Memory B cell (primary cell): ENCODE measurements around the gene FAM186B.
A peak's percentile ranks its signal among the peaks of the same experiment; 100 is the strongest.

ENCODE experiments used
- ATAC-seq: fragments of 150-1000 bp; cut with Tn5 transposase; 2 replicates; pipeline ENCODE4 v1.10.0; 2021; ENCODE audit warnings: low read depth, mild to moderate bottlenecking, moderate library complexity
- DNase-seq, 2 donors: peaks; one replicate each; pipeline ENCODE4 v3.0.0; 2022; ENCODE audit warnings: low spot score in 2 of 2
- H3K27ac Mint-ChIP-seq: one replicate; pipeline ENCODE4 v1.8.0; 2022; ENCODE audit warnings: mild to moderate bottlenecking, moderate library complexity, mixed read lengths
- H3K27me3 Mint-ChIP-seq: one replicate; pipeline ENCODE4 v1.8.0; 2022; ENCODE audit warnings: mixed read lengths
- H3K36me3 Mint-ChIP-seq: one replicate; pipeline ENCODE4 v1.8.0; 2022; ENCODE audit warnings: mild to moderate bottlenecking, mixed read lengths
- H3K4me1 Mint-ChIP-seq: one replicate; pipeline ENCODE4 v1.8.0; 2022; ENCODE audit warnings: mixed read lengths
- H3K4me3 Mint-ChIP-seq: one replicate; pipeline ENCODE4 v1.8.0; 2022; ENCODE audit warnings: mild to moderate bottlenecking, moderate library complexity, mixed read lengths
- H3K9me3 Mint-ChIP-seq: one replicate; pipeline ENCODE4 v1.8.0; 2022; ENCODE audit warnings: mixed read lengths

FAM186B gene

DNA sequence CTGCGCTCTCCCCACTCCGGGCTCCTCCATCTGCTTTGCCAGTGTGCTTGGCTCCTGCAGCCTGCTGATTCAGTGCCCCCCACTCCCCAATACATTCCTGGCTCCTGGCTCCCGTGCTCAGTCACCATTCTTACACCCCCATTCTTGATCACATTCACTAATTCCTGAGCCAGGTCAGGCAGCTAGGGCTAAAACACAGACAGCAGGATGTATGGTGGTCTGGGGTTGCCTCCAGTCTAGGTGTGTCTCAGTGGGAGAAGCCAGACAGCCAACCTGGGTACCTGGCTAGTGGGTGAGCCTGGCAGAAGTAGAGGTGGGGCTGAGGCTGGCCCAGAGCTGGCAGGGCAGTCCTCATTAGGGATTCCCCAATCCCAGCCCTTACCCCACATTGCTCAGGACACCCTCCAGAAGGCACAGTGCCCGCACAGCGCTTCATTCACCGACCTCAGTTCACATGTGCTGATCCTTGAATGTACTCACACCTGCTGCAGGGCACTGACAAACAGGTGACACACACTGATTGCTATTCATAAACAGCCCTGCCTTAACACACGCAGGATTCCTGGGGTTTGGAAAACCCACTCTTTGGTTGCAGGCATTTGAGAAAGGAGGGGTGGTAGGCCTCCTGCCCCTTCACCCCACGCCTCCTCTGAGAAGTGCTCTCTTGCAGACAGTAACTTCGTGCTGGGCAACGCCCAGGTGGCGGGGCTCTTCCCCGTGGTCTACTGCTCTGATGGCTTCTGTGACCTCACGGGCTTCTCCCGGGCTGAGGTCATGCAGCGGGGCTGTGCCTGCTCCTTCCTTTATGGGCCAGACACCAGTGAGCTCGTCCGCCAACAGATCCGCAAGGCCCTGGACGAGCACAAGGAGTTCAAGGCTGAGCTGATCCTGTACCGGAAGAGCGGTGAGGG is 65.0 kb downstream of the FAM186B start:
- H3K36me3 Mint-ChIP-seq, result no peaks in the 10 kb centered on the region
- H3K9me3 Mint-ChIP-seq, result no peaks in the 10 kb centered on the region
- ATAC-seq, result no peak
- H3K4me1 Mint-ChIP-seq, result peaks cover 26% of the 10 kb centered on the region
- peak overlapping the region; percentile 59 for H3K4me3 Mint-ChIP-seq
- peak overlapping the region; percentile 29 for H3K27ac Mint-ChIP-seq
- DNase-seq, result no peak
- peaks cover 15% of the 10 kb centered on the region for H3K27me3 Mint-ChIP-seq

DNA sequence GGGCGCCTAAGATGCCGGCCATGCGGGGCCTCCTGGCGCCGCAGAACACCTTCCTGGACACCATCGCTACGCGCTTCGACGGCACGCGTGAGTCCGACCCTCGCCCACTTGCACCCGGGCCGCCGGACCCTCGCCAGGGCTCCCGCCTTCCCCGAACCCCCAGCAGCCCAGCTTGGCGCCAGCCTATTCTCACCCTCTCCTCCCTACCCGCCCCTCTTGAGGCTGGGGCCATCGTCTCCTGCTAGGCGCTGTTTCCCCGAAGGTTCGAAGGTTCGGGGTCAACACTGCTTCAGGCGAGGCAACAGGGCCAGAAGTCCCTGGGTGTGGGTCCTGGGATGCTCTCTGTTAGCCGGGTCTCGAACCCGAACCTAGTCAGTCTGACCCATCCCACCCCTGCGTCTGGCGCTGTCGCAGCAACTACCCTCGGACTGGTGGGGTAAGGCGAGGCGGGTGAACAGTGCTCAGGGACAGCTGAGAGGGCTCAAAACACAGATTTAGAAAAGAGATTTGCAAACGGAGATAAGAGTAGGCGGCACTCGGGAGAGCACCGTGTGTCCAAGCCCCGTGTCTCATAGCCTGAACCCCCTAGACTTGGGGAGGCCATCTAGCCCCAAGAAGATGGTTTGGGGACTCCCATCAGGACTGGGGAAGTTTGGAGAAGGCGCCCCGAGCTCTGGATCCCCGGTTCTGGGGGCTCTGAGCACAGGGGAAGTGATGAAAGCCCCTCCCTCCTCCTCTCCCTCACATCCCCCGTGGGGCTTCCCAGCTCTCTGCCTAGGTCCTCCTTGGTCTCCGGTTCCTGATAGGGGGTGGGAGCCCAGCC is 65.8 kb downstream of the FAM186B start:
- Mint-ChIP-seq H3K4me3 (peak overlapping the region; percentile 73), H3K27ac (peak overlapping the region; percentile 29)

DNA sequence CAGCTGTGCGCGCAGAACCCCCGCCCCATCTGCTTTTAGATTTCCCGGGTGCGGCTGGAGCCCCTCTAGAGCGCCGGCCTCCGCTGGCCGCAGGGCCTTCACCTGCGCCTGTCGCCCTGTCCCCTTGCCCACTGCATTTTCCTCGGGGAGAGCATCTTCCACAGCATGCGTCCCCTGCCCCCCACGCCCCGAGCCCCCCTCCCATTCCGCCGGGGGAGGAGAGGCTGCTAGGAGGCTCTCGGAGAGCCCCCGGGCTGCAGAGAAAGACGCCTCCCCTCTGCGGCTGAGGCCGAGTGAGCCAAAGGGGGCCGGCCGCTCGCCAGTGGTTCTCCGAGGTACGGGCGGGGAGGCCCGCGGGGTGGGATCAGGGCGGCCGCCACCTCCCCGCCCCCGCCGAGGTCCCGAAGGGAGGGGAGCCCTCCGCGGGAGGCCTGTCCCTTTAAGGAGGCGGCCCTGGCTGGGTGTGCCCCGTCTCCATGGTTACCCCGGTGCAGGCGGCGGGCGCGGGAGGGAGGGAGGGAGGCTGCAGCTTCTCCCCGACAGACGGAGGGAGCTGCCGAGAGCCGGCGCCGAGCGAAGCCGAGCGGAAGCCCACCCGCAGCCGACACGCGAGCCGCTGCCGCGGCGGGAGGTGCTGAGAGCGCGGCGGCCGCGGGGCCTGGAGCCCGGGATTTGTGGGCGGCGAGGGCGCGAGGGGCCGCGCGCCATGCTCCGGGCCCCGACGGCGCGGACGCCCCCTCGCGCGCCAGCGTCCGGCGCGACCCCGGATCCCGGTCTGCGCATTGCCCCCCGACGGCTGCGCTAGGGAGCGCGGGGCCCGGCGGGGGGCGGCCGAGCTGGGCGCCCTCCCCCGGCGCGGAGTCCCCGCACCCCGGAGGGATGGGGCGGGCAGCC is 66.7 kb downstream of the FAM186B start, which contains the start of gene KCNH3:
Gene KCNH3 (plus strand): TSS at position 521 of the 894 bp plus-strand sequence. CDS start 387 bp downstream, outside the sequence.
- peaks cover 24% of the 10 kb centered on the region for H3K4me1 Mint-ChIP-seq
- peak within 1 kb of the TSS; percentile 78 for H3K4me3 Mint-ChIP-seq
- peaks cover 14% of the 10 kb centered on the region for H3K27me3 Mint-ChIP-seq
- no peaks in the 10 kb centered on the region for H3K9me3 Mint-ChIP-seq
- DNase-seq (peak; percentile 74 to 75), ATAC-seq (peak; percentile 78)
- H3K36me3 Mint-ChIP-seq, result no peaks in the 10 kb centered on the region
- H3K27ac Mint-ChIP-seq, result no peak within 1 kb of the TSS

More for the DNA sequence above, 65.8 kb downstream of the FAM186B start:
- Mint-ChIP-seq H3K36me3 (no peaks in the 10 kb centered on the region), H3K27me3 (peaks cover 14% of the 10 kb centered on the region), H3K4me1 (peaks cover 24% of the 10 kb centered on the region), H3K9me3 (no peaks in the 10 kb centered on the region)
- ATAC-seq (no peak), DNase-seq (no peak)

DNA sequence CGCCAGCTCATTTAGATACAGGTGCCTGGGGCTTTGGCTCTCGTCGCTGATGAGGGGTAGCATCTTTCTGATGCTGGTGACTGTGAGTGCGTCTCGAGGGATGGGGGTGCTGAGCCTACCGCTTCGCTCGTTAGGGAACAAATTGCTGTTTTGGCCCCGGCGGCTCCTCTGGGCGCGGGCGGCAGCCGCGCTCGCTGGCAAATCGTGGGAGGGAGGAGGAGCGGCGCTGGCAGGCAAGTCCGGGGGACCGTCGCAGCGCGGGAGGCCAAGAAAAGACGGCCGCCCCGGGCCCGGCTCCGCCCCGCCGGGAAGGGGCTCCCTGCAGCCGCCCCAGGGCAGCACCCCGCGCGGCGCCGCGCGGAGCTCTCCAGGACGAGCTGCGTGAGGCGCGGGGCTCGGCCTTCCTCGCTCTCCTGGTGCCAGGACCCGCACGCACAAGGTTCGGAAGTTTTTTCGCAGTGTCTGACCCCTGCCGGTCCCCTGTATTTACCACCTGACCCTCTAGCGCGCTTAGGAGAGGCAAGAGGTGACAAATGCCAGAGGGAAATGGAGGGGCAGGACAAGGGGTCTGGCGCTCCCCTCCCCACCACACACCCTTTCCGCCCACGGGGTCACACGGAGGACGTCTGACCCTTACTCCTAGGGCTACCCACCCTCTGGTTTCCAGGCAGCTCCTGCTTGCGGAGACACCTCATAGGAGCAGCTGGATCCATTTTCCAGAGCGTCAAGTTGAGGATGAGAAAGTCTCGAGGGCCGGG is 67.5 kb downstream of the FAM186B start:
- peak overlapping the region; percentile 83 for H3K4me3 Mint-ChIP-seq
- DNase-seq (peak in 1 of 2 donors; percentile 52), ATAC-seq (peak; percentile 15)
- no peak overlapping the region for H3K27ac Mint-ChIP-seq
- H3K27me3 Mint-ChIP-seq, result peaks cover 14% of the 10 kb centered on the region
- H3K36me3 Mint-ChIP-seq, result no peaks in the 10 kb centered on the region
- no peaks in the 10 kb centered on the region for H3K9me3 Mint-ChIP-seq
- H3K4me1 Mint-ChIP-seq, result peaks cover 24% of the 10 kb centered on the region
